Daoy (cell line): ENCODE data around the gene ESR1. TPM values are rescaled to one million over a fixed set of nuclear protein-coding genes. Genes with fewer than 3 reads are reported as not detected.

Source experiments
- DNase-seq: peaks from one replicate; pipeline ENCODE4 v3.0.0-alpha.2; 2015; ENCODE audit warnings: low read depth
- total RNA-seq: library from RNA; depleted of rRNA; stranded (reverse); fragments of >200 nt; shearing (Covaris generic); gene quantifications from 2 replicates; pipeline ENCODE4 v1.2.3, GENCODE V29; 2014; rRNA removed

ESR1 gene
- not detected in 2 replicates for total RNA-seq

- peak; percentile 33 for DNase-seq
Observed at GRCh38 chr6:151807513-151808370, at the start of gene ESR1. TSS of gene ESR1 (plus strand) at chr6:151807682. CDS start at chr6:151807913, 231 bp downstream.

DNA sequence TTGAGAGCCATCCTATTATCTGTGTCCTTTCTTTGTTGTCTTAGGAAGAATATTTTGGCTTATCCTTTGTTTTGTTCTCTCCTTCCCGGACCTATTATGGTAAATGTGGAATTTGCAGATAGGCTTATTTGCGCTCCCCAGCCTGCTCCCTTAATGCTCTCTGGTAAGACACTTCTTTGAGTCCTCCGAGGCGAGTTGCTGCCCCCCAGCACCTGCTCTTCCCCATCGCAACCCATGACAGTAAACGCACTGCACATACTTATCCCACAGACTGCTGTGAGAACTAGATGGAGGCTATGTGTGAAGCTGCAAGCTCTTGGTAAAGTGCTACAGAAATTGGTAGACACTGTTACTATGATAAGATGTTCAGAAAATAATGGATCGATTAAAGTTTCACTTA, 47.0 kb upstream of the ESR1 start:
- DNase-seq, result no peak

DNA sequence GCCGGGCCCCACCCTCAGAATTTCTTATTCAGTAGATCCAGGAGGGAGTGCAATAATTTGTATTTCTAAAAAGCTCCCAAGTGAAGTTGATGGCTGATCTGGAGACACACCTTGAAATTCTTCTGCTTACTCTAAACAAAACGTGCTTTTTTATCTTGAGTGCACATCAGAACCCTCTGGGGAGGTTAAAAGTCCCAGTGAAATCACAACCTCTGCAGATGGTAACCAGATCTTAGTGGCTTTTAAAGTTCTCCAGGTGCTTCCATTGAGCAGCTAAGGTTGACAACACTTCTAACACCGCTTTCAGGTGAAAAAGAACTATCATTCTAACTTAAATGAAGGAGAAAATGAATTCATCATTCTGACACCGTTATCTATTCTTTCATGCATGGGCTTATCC, 45.6 kb upstream of the ESR1 start:
- no peak for DNase-seq

- no peak for DNase-seq
Observed at GRCh38 chr6:151762817-151763216, 44.7 kb upstream of the ESR1 start.

DNA sequence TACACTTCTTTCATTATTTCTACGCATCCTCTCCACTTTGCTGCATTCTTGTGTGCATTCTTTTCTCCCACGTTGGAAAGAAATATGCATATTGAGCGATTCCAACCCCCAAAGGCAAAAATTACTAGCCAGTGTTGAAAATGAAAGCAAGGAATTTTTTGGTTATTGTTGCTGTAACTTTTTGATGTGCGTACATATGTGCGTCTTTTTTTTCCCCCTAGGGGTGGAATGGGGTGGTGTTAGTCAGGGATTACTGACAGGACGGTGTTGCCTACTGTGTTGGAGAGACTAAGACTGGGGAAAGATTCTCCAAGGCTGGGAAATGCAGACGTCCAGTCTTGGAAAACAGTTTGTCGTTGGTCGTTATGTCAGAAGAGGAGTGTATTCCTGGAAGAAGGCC, 44.2 kb upstream of the ESR1 start:
- DNase-seq, result peak; percentile 6

DNA sequence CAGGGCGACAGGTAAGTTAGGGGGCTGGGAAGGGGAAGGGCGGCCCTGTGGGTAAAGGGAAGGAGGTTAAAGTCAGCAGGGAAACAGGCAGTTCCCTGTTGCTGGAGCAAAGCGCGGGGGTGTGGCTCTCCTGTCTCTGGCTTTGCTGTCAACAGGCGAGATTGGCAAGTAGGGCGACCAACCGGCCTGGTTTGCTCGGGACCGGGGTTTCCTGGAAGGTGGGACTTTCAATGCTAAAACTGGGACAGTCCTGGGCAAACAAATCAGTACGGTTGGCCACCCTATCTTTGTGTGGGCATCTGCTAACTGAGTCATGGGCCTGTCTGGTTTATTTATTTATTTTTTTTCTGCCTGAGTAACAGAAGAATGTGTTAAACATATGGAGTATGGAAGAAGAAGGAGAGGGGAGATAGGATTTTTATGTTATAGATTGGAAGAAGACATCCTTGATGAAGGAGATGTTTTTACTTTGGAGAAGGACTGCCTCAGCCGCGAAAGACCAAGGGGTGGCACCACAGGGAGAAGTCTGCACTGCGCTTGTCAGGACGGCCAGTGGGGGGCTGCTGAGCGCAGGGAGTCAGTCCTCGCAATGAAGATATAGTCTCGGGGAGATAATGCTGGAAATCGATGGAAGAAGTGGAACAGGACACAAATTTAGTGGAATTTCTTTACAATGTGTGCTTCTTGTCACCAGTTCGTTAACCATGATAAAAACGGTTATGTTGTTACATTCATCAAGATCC, 43.4 kb upstream of the ESR1 start:
- DNase-seq, result peak; percentile 89

DNA sequence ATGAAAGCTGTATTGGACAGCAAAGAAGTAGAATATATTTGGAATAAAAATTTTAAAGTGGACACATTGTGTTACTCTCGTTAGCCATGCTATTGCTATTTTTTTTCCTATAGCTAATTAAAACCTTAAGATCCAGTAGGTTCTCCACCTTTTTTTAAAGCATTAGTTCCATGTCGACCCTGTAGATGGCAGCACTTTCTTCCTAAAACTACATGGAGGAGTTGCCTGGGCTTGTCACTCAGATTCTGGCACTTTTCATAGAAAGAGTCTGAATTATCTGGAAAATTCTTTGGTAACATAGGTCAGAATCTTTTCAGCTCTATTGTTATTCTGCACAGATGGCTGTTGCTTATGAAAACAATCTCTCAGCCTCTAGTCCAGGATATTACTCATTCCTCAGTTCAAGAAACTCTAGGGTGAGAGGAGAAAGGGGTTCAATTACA, 42.0 kb upstream of the ESR1 start:
- peak; percentile 61 for DNase-seq

GRCh38 chr6:151772446-151772845, 35.0 kb upstream of the ESR1 start:
- DNase-seq, result no peak

GRCh38 chr6:151773382-151773781, 34.1 kb upstream of the ESR1 start:
- DNase-seq, result peak; percentile 9

DNA sequence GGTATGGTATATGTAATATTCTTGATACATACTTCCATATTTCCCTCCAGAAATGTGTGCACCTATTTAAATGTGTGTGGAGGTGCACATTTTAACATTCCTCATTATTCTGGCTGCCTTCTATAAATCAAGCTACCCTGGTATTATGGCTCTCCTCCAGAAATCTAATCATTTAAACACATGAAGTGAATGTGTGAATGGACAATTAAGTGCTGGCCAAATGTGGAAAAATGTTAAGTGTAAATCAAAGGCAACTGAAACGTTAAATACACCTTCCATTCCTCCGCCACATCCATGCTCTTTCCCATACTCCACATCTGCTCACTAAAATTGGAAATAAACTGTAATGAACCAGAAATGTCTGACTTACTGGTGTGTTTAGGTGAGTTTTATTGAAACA, 24.9 kb upstream of the ESR1 start:
- DNase-seq, result no peak

GRCh38 chr6:151783692-151784091, 23.8 kb upstream of the ESR1 start:
- no peak for DNase-seq

DNA sequence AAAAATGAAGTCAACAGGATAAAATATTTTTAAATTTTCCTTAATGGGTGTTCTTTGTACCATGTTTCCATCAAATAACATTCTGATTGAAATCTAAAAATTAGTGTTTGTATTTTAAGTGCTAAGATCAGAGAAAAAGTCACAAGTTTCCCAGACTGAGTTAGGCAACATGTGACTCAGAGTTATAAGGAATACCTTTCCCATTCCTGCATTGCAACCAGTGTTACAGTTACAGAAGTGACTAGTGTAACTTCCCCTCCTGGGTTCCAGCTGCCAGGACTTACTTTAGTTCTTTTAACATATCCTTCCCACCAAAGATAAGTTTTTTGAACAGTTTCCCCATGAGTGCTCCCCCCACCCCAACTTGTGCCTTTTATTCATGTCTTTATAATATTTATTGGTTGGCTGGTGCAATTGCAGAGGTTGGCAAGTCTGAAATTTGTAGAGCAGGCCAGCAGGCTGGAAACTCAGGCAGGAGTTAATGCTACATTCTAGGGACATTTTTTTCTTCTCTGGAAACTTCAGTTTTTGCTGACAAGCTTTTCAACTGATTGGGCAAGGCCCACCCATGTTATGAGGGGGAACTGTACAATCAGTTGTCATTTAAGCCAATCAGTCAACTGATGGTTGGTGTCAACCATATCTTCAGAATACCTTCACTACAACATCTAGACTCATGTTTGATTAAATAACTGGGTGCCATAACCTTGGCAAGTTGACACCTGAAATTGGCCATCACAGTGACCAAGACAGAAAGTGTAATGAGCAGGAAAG, 22.9 kb upstream of the ESR1 start:
- DNase-seq, result no peak

GRCh38 chr6:151796842-151797530, 10.5 kb upstream of the ESR1 start:
- no peak for DNase-seq

- no peak for DNase-seq
Observed at GRCh38 chr6:151803743-151804142, 3.7 kb upstream of the ESR1 start.

DNA sequence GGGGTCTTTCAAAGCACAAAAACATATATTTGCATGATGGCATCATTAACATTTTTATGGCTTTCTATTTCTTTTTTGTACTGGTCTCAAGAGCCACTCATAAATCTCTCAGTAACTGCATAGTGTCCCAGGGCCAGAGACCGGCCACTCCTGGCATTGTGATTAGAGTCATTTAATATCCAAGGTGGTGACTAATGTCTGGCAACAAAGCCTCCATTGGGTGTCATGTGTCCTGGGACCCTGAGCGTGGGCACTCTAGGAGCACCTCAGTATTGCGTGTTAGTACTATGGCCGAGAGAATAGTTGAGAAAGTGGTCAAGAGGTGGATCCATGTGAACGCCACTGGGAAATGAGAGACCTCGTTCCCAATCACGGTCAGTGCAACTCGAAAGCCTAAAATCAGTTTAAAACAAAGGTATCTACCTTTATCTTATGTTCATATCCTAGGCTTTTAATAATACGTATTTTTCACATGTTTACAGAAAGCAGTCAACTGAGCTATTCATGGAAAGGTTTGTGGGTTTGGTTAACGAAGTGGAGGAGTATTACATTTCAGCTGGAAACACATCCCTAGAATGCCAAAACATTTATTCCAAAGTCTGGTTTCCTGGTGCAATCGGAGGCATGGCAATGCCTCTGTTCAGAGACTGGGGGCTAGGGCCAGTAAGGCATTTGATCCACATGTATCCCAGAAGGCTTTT, 2.7 kb upstream of the ESR1 start:
- DNase-seq, result no peak

GRCh38 chr6:151805286-151805840, 2.1 kb upstream of the ESR1 start:
- DNase-seq, result peak; percentile 4

- DNase-seq, result peak; percentile 19
Observed at GRCh38 chr6:151806757-151807512, 547 bp upstream of the ESR1 start.

DNA sequence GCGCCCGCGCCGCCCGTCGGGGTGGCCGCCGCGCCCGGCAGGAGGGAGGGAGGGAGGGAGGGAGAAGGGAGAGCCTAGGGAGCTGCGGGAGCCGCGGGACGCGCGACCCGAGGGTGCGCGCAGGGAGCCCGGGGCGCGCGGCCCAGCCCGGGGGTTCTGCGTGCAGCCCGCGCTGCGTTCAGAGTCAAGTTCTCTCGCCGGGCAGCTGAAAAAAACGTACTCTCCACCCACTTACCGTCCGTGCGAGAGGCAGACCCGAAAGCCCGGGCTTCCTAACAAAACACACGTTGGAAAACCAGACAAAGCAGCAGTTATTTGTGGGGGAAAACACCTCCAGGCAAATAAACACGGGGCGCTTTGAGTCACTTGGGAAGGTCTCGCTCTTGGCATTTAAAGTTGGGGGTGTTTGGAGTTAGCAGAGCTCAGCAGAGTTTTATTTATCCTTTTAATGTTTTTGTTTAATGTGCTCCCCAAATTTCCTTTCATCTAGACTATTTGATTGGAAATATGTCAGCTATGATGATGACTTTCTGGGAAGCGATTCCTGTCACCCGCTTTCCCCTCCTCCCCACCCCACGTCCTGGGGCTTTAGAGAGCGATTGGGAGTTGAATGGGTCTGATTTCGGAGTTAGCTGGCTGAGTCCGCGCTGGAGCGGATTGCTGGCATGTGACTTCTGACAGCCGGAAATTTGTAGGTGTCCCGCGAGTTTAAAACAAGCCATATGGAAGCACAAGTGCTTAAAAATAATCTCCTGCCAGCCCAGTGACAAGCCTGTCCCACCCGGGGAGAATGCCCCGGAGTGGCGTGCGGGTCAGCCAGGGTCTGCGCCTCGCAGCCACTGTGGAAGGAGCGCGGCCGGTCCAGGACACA, 1.1 kb downstream of the ESR1 start:
- DNase-seq, result peak; percentile 3

DNA sequence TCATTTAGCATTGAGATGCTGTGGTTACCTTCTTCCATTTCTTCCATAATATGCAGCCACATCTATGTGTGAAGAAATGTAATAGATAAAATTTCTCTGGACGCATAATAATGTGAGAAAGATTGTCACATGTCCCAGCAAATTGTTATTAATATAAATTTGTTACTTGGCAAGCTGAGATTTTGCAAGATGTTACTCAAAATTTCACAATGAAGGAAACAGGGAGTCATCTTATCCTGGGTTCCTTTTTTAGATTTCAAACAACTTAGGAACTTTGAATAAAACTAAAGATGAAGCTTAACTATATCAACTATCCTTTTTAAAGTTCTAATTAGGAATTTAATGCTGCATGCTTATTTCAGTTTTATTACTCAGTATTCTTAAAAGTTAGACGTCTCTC, 3.6 kb downstream of the ESR1 start:
- no peak for DNase-seq
